ENCODE data around the gene FAM89A.

GRCh38 chr1:231044588-231044987 lies 4.5 kb upstream of the FAM89A start:
- TF ChIP-seq ARID3A (IDR thresholded peaks at IDR 0.05; ENCODE audit: borderline replicate concordance, low read depth, low read length) (no peak), ZZZ3 (IDR thresholded peaks at IDR 0.05) (no peak), CTCF (IDR thresholded peaks at IDR 0.05 in 2 of 3, conservative IDR thresholded peaks at IDR 0.05 in 1 of 3; ENCODE audit: insufficient read depth in 2 of 3, low read depth in 1 of 3, low read length in 3 of 3) (no peak), HMG20B (CRISPR knock-in tag; IDR thresholded peaks at IDR 0.05) (no peak), NFRKB (IDR thresholded peaks at IDR 0.05; ENCODE audit: low read depth) (no peak), HES1 (IDR thresholded peaks at IDR 0.05; ENCODE audit: low read depth) (no peak)
- TF ChIP-seq, protein P1, sequence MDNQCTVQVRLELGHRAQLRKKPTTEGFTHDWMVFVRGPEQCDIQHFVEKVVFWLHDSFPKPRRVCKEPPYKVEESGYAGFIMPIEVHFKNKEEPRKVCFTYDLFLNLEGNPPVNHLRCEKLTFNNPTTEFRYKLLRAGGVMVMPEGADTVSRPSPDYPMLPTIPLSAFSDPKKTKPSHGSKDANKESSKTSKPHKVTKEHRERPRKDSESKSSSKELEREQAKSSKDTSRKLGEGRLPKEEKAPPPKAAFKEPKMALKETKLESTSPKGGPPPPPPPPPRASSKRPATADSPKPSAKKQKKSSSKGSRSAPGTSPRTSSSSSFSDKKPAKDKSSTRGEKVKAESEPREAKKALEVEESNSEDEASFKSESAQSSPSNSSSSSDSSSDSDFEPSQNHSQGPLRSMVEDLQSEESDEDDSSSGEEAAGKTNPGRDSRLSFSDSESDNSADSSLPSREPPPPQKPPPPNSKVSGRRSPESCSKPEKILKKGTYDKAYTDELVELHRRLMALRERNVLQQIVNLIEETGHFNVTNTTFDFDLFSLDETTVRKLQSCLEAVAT (IDR thresholded peaks at IDR 0.05), result no peak

All from K562 (cell line).